Activated CD8-positive, alpha-beta memory T cell treated with anti-CD3 and anti-CD28 coated beads for 4 hours (primary cell): ENCODE measurements around the gene EMP2.
"Not testable (repeated sequence)": the region's sequence is repeated elsewhere in the genome, so short reads cannot be mapped to it uniquely, and the experiment has no call there.

Experiments used
- DNase-seq, 2 donors: peaks; one replicate each; pipeline ENCODE4 v3.0.0-alpha.2; 2020; ENCODE audit warnings: low read depth in 2 of 2

EMP2 gene

GRCh38 chr16:10579965-10580882 lies at the start of gene EMP2:
TSS of gene EMP2 (minus strand) at chr16:10580598. CDS start at chr16:10547617, 32,981 bp downstream.
- no peak for DNase-seq

- no peak for DNase-seq
These were observed 49.2 kb upstream of the EMP2 start for GRCh38 chr16:10629592-10629963.

- DNase-seq = no peak
These were observed 45.4 kb upstream of the EMP2 start for GRCh38 chr16:10625595-10626357.

- no peak for DNase-seq
These were observed 44.1 kb upstream of the EMP2 start for GRCh38 chr16:10624527-10624926.

GRCh38 chr16:10623059-10623458 lies 42.7 kb upstream of the EMP2 start:
- no peak for DNase-seq

- no peak for DNase-seq
These were observed 41.9 kb upstream of the EMP2 start for GRCh38 chr16:10622036-10622921.

GRCh38 chr16:10621216-10621949 lies 41.0 kb upstream of the EMP2 start:
- DNase-seq = not testable (repeated sequence)

GRCh38 chr16:10620120-10620519 lies 39.7 kb upstream of the EMP2 start:
- no peak for DNase-seq

- no peak for DNase-seq
These were observed 39.0 kb upstream of the EMP2 start for GRCh38 chr16:10619271-10619849.

GRCh38 chr16:10618710-10619209 lies 38.4 kb upstream of the EMP2 start:
- no peak for DNase-seq

GRCh38 chr16:10617662-10618420 lies 37.4 kb upstream of the EMP2 start:
- DNase-seq = no peak

- no peak for DNase-seq
These were observed 36.6 kb upstream of the EMP2 start for GRCh38 chr16:10616756-10617640.

GRCh38 chr16:10616419-10616755 lies 36.0 kb upstream of the EMP2 start:
- no peak for DNase-seq

- no peak for DNase-seq
These were observed 34.3 kb upstream of the EMP2 start for GRCh38 chr16:10614685-10615084.

GRCh38 chr16:10613785-10614485 lies 33.5 kb upstream of the EMP2 start:
- no peak for DNase-seq

- DNase-seq = no peak
These were observed 32.3 kb upstream of the EMP2 start for GRCh38 chr16:10612649-10613179.

GRCh38 chr16:10611825-10612342 lies 31.5 kb upstream of the EMP2 start:
- DNase-seq = no peak
